Mesodermal cell (in vitro differentiated cells): ENCODE data around the gene ASPDH.

ENCODE experiments used
- H3K27ac ChIP-seq: 2 replicates; pipeline ENCODE4 v1.7.0; 2013; ENCODE audit warnings: mild to moderate bottlenecking, low read depth, low read length, moderate library complexity; ENCODE audit not compliant: severe bottlenecking
- H3K36me3 ChIP-seq: 2 replicates; pipeline ENCODE4 v1.7.1; 2013; ENCODE audit warnings: mild to moderate bottlenecking, low read length, moderate library complexity; ENCODE audit not compliant: control insufficient read depth, insufficient read depth
- H3K4me1 ChIP-seq: one replicate; pipeline ENCODE4 v1.7.1; 2013; ENCODE audit warnings: mild to moderate bottlenecking, low read length; ENCODE audit not compliant: insufficient read depth, control insufficient read depth, poor library complexity, severe bottlenecking
- H3K4me3 ChIP-seq: 2 replicates; pipeline ENCODE4 v1.7.0; 2013; ENCODE audit warnings: low read length, control low read depth, mild to moderate bottlenecking; ENCODE audit not compliant: insufficient read depth, poor library complexity, severe bottlenecking; ENCODE audit errors: extremely low read depth
- H3K9me3 ChIP-seq: 2 replicates; pipeline ENCODE4 v1.7.1; 2013; ENCODE audit warnings: mild to moderate bottlenecking, low read length, moderate library complexity; ENCODE audit not compliant: control insufficient read depth
- WGBS, 2 experiments: methylation state at CpG; one replicate each; pipeline ENCODE4 v1.1.5; 2013; ENCODE audit warnings: missing lambda C conversion rate in 2 of 2; ENCODE audit not compliant: insufficient coverage in 2 of 2; 5-methylcytosine and 5-hydroxymethylcytosine counted together

The ASPDH gene

GRCh38 chr19:50554212-50554611 lies 40.5 kb upstream of the ASPDH start:
- 94% methylated on average over 9 to 10 of the region's 10 CpGs for WGBS, 2 experiments
- no peaks in the 10 kb centered on the region for H3K36me3 ChIP-seq
- H3K27ac ChIP-seq, result no peak overlapping the region
- H3K9me3 ChIP-seq, result no peaks in the 10 kb centered on the region
- peaks cover 5% of the 10 kb centered on the region for H3K4me1 ChIP-seq
- no peak overlapping the region for H3K4me3 ChIP-seq

- Histone ChIP-seq H3K4me1 (peaks cover 5% of the 10 kb centered on the region), H3K27ac (no peak overlapping the region), H3K4me3 (no peak overlapping the region), H3K36me3 (no peaks in the 10 kb centered on the region), H3K9me3 (no peaks in the 10 kb centered on the region)
- 65 to 72% methylated on average over 13 to 19 of the region's 19 CpGs for WGBS, 2 experiments
Measured at GRCh38 chr19:50553134-50553703, 39.5 kb upstream of the ASPDH start.

- H3K9me3 ChIP-seq, result no peaks in the 10 kb centered on the region
- H3K4me3 ChIP-seq, result no peak overlapping the region
- H3K36me3 ChIP-seq, result no peaks in the 10 kb centered on the region
- H3K4me1 ChIP-seq, result peaks cover 5% of the 10 kb centered on the region
- H3K27ac ChIP-seq, result no peak overlapping the region
- WGBS, 2 experiments, result 79 to 89% methylated on average over 11 to 15 of the region's 15 CpGs
Measured at GRCh38 chr19:50552540-50552939, 38.8 kb upstream of the ASPDH start.

- Histone ChIP-seq H3K4me3 (peak overlapping the region; percentile 32), H3K4me1 (peaks cover 5% of the 10 kb centered on the region), H3K36me3 (peaks cover 3% of the 10 kb centered on the region), H3K9me3 (no peaks in the 10 kb centered on the region), H3K27ac (no peak overlapping the region)
- 19 to 21% methylated on average over 9 to 16 of the region's 22 CpGs for WGBS, 2 experiments
Measured at GRCh38 chr19:50551715-50552187, 38.0 kb upstream of the ASPDH start.

GRCh38 chr19:50551034-50551714 lies 37.5 kb upstream of the ASPDH start:
- WGBS, 2 experiments, result 26 to 40% methylated on average over 7 to 21 of the region's 32 CpGs
- Histone ChIP-seq H3K4me3 (peak overlapping the region; percentile 32), H3K27ac (no peak overlapping the region)

GRCh38 chr19:50550594-50550966 lies 36.9 kb upstream of the ASPDH start:
- peaks cover 3% of the 10 kb centered on the region for H3K36me3 ChIP-seq
- H3K4me3 ChIP-seq, result peak overlapping the region; percentile 32
- H3K27ac ChIP-seq, result no peak overlapping the region
- peaks cover 5% of the 10 kb centered on the region for H3K4me1 ChIP-seq
- no peaks in the 10 kb centered on the region for H3K9me3 ChIP-seq
- 53 to 65% methylated on average over 7 to 8 of the region's 8 CpGs for WGBS, 2 experiments

More at GRCh38 chr19:50551034-50551714, 37.5 kb upstream of the ASPDH start:
- Histone ChIP-seq H3K9me3 (no peaks in the 10 kb centered on the region), H3K36me3 (peaks cover 3% of the 10 kb centered on the region), H3K4me1 (peaks cover 5% of the 10 kb centered on the region)

- Histone ChIP-seq H3K27ac (no peak overlapping the region), H3K4me3 (no peak overlapping the region), H3K4me1 (peaks cover 5% of the 10 kb centered on the region), H3K9me3 (no peaks in the 10 kb centered on the region), H3K36me3 (peaks cover 3% of the 10 kb centered on the region)
- 82 to 86% methylated on average over 14 to 15 of the region's 17 CpGs for WGBS, 2 experiments
Measured at GRCh38 chr19:50549927-50550593, 36.3 kb upstream of the ASPDH start.

GRCh38 chr19:50549059-50549926 lies 35.6 kb upstream of the ASPDH start:
- 87 to 91% methylated on average over 18 of the region's 22 CpGs for WGBS, 2 experiments
- Histone ChIP-seq H3K9me3 (no peaks in the 10 kb centered on the region), H3K36me3 (peaks cover 5% of the 10 kb centered on the region), H3K4me3 (no peak overlapping the region), H3K4me1 (peaks cover 5% of the 10 kb centered on the region), H3K27ac (no peak overlapping the region)

- H3K4me1 ChIP-seq, result peaks cover 5% of the 10 kb centered on the region
- H3K9me3 ChIP-seq, result no peaks in the 10 kb centered on the region
- no peak overlapping the region for H3K4me3 ChIP-seq
- no peak overlapping the region for H3K27ac ChIP-seq
- H3K36me3 ChIP-seq, result peaks cover 5% of the 10 kb centered on the region
- WGBS, 2 experiments, result 91 to 92% methylated on average over 17 to 41 of the region's 45 CpGs
Measured at GRCh38 chr19:50548191-50549058, 34.7 kb upstream of the ASPDH start.
